Activated gamma-delta T cell treated with anti-CD3 and anti-CD28 coated beads, Interleukin-2, amount 50 U/mL, for 16 hours (primary cell): Measurements from ENCODE around the gene COMT.

Source experiments
- DNase-seq: peaks from one replicate; pipeline ENCODE4 v3.0.0-alpha.2; 2020; ENCODE audit warnings: low read depth

COMT gene

GRCh38 chr22:19970479-19971275, 29.1 kb downstream of the COMT start:
- DNase-seq: peak; percentile 66

GRCh38 chr22:19971276-19972124, 29.9 kb downstream of the COMT start:
- DNase-seq: no peak

GRCh38 chr22:19972251-19972650, 30.7 kb downstream of the COMT start:
- no peak for DNase-seq

GRCh38 chr22:19972652-19973550, 31.3 kb downstream of the COMT start:
- DNase-seq: no peak

GRCh38 chr22:19973551-19974267, 32.1 kb downstream of the COMT start:
- DNase-seq: no peak

GRCh38 chr22:19974268-19974861, 32.8 kb downstream of the COMT start:
- DNase-seq: no peak

GRCh38 chr22:19974935-19975706, 33.5 kb downstream of the COMT start:
- no peak for DNase-seq

GRCh38 chr22:19975707-19976035, 34.1 kb downstream of the COMT start:
- no peak for DNase-seq

GRCh38 chr22:19976671-19977070, 35.1 kb downstream of the COMT start:
- DNase-seq: no peak

GRCh38 chr22:19977296-19978243, 36.0 kb downstream of the COMT start:
- no peak for DNase-seq

- DNase-seq: no peak
These were observed 37.2 kb downstream of the COMT start for GRCh38 chr22:19978748-19979147.

GRCh38 chr22:19979712-19980493, 38.3 kb downstream of the COMT start:
- DNase-seq: no peak

- no peak for DNase-seq
These were observed 39.2 kb downstream of the COMT start for GRCh38 chr22:19980766-19981165.

GRCh38 chr22:19981171-19981960, 39.8 kb downstream of the COMT start:
- DNase-seq: no peak

GRCh38 chr22:19981961-19982920, 40.7 kb downstream of the COMT start:
- no peak for DNase-seq

GRCh38 chr22:19982991-19983578, 41.5 kb downstream of the COMT start:
- DNase-seq: no peak
